HFF-Myc (cell line): ENCODE data around the gene PLA2G3.

Experiments used
- DNase-seq: peaks from one replicate; pipeline ENCODE4 v3.0.0-alpha.2; 2011; ENCODE audit warnings: low read depth; ENCODE audit errors: extremely low read depth
- H3K4me3 ChIP-seq: replicated peaks from 2 replicates; pipeline ENCODE4 v1.5.1; 2011; ENCODE audit warnings: low read depth, mild to moderate bottlenecking, control low read depth, low read length
- TF ChIP-seq, protein P1 (sequence below): IDR thresholded peaks from 2 replicates; pipeline ENCODE4 v1.5.1; 2012; ENCODE audit warnings: mild to moderate bottlenecking, low read depth, low read length, control low read depth; ENCODE audit errors: missing control alignments

PLA2G3 gene

DNA sequence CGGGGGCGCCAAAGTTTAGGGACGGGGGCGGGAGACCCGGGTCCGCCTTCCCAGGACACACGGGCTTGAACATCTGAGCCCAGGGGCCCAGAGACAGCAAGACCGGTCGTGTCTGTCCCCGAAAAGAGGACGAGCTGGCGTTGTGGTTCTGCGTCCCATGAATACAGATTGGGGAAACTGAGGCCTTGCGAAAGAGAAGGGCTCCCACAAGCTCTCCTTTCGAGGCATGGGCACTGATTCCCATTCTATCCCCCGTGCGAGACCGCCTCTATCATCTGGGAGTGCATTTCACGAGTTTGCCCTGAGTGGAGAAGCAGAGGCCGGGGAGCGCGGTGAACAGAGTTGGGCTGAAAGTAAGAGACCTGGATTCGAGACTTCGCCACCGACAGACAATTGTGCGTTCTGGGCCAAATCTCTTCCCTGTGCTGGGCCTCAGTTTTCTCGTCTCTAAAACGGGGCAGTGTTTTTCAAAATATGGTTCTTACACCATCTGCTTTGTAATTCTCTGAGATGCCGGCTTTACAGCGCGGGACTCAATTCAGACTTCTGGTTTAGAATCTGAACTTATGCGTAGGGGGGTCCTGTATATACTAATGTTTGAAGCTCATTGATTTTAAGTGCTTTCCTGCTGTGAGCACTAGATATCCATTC lies 20.1 kb upstream of the PLA2G3 start:
- TF ChIP-seq, protein P1, sequence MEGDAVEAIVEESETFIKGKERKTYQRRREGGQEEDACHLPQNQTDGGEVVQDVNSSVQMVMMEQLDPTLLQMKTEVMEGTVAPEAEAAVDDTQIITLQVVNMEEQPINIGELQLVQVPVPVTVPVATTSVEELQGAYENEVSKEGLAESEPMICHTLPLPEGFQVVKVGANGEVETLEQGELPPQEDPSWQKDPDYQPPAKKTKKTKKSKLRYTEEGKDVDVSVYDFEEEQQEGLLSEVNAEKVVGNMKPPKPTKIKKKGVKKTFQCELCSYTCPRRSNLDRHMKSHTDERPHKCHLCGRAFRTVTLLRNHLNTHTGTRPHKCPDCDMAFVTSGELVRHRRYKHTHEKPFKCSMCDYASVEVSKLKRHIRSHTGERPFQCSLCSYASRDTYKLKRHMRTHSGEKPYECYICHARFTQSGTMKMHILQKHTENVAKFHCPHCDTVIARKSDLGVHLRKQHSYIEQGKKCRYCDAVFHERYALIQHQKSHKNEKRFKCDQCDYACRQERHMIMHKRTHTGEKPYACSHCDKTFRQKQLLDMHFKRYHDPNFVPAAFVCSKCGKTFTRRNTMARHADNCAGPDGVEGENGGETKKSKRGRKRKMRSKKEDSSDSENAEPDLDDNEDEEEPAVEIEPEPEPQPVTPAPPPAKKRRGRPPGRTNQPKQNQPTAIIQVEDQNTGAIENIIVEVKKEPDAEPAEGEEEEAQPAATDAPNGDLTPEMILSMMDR, result no peak
- peak overlapping the region; percentile 95 for H3K4me3 ChIP-seq
- DNase-seq, result no peak

DNA sequence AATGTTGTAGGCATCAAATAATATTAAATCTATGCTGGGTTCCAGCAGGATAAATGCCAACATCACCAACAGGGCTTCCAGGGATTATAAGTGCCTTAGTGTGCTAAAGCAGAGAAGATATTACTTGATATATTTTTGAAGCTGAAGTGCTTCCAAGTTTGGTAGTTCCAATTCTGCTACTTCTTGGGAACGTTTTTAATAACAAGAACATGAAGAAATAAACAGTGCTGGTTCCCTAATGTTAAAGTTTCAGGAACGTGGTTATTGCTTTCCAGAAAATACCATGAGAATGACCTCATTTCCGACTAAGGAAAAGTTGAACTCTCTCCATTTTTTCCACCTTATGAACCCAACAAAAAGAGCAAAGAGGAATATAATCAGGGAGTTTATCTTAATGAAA lies 15.1 kb upstream of the PLA2G3 start:
- TF ChIP-seq, protein P1, result no peak
- DNase-seq, result no peak
- no peak overlapping the region for H3K4me3 ChIP-seq

DNA sequence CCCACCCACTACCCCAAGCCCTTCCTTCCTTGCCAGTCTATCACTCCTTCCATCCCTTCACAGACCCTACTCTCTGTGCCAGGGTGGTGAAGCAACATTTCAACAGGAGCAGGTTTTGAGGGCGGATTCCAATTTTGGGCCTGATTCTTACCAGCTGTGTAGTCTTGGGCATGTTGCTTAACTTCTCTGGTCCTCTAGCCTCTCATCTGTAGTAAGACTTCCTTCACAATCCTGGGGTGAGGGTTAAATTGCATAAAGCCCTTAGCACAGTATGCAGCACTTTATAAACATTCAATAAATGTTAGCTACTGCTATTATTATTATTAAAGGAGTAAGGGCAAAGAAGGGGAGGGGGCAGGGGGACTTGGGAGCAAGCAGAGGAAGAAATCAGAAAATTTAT lies 14.7 kb upstream of the PLA2G3 start:
- TF ChIP-seq, protein P1, result no peak
- no peak overlapping the region for H3K4me3 ChIP-seq
- no peak for DNase-seq

GRCh38 chr22:31153357-31153756 lies 13.0 kb upstream of the PLA2G3 start:
- TF ChIP-seq, protein P1, result no peak
- no peak for DNase-seq
- H3K4me3 ChIP-seq, result no peak overlapping the region

GRCh38 chr22:31151872-31152271 lies 11.6 kb upstream of the PLA2G3 start:
- DNase-seq, result no peak
- TF ChIP-seq, protein P1, result no peak
- H3K4me3 ChIP-seq, result no peak overlapping the region

GRCh38 chr22:31150615-31151014 lies 10.3 kb upstream of the PLA2G3 start:
- TF ChIP-seq, protein P1, result peak; percentile 39
- no peak for DNase-seq

More at GRCh38 chr22:31150615-31151014, 10.3 kb upstream of the PLA2G3 start:
- H3K4me3 ChIP-seq, result no peak overlapping the region
